Stimulated activated CD4-positive, alpha-beta T cell treated with anti-CD3 and anti-CD28 coated beads, Interleukin-4, amount 100 ng/mL, for 24 hours (primary cell): Measurements from ENCODE around the gene PMM2.
"Not testable (repeated sequence)": the region's sequence is repeated elsewhere in the genome, so short reads cannot be mapped to it uniquely, and the experiment has no call there.

Source experiments
- DNase-seq: peaks from one replicate; pipeline ENCODE4 v3.0.0-alpha.2; 2020

The PMM2 gene

DNA sequence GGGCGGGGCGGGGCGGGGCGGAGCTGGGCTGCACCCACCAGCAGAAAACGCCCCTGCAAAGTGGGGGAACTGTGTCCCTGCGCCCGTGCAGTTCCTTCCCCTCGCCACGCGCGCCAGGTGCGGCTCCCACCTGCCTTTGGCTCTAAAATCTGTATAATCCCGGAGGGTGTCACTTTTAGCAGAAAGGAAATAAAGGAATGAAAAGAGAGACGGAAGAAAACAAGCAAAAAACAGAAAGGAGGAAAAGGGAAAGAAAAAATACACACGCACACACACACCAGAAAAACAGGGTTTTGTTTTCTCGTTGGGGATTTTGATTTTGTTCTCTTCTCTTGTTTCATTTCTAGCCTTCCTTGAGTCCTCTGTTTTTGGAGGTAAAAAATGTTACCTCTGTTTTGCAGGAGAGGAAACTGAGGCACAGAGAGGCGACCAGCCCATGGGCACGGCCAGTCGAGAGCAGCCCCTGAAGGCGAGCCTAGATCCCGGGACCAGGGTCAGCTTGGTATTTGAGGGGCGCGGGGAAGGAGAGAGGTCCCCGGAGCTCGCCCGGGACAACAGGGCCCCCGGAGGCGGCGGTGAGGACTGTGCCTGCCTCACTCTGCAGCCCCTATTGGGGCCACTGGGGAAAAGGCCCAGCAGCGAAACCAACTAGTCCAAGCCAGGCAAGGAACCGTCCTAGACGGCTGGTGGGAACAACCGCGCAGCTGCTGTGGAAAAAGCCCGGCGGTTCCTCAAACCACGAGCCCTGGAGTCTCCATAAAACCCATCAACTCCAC, 71.8 kb downstream of the PMM2 start:
- no peak for DNase-seq

DNA sequence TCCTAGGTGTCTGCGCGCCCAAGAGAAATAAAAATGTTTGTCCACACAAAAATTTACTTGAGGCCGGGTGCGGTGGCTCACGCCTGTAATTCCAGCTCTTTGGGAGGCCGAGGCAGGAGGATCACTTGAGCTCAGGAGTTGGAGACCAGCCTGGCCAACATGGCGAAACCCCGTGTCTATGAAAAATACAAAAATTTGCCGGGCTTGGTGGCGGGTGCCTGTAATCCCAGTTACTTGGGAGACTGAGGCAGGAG, 72.3 kb downstream of the PMM2 start:
- DNase-seq, result not testable (repeated sequence)

DNA sequence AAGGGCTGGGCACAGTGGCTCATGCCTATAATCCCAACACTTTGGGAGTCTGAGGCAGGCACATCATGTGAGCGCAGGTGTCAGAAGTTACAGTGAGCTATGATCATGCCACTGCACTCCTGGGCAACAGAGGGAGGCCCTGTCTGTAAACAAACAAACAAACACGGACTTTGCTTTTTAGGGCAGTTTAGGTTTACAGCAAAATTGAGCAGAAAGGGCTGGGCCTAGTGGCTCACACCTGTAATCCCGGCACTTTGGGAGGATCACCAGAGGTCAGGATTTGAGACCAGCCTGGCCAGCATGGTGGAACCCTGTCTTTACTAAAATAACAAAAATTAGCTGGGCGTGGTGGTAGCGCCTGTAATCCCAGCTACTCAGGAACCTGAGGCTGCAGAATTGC, 74.4 kb downstream of the PMM2 start:
- no peak for DNase-seq

DNA sequence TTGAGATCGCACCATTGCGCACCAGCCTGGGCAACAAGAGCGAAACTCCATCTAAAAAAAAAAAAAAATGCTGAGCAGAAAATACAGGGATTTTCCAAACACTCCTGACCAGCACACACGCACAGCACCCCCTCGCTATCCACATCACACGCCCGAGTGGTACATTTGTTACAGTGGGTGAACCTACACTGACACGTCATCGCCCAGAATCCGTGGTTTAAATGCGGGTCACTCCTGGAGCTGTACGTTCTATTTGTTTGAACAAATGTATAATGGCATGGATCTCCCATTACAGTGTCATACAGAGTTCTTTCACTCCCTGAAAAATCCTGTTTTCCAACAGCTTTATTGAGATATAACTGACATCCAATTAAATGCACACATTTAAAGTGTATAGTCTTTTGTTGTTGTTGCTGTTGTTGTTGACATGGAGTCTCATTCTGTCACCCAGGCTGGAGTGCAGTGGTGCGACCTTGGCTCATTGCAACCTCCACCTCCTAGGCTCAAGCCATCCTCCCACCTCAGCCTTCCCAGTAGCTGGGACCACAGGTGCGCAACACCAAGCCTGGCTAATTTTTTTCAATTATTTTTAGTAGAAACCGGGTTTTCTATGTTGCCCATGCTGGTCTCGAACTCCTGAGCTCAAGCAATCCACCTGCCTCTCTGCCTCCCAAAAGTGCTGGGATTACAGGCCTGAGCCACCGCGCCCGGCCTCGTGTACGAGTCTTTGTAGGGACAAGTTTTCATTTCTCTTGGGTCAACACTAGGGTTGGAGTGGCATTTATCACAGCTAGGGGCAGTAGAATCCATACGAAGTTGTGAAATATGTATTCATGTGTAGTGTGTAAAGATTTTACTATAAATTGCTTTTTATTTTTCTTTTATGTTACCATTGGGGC, 75.6 kb downstream of the PMM2 start:
- no peak for DNase-seq

DNA sequence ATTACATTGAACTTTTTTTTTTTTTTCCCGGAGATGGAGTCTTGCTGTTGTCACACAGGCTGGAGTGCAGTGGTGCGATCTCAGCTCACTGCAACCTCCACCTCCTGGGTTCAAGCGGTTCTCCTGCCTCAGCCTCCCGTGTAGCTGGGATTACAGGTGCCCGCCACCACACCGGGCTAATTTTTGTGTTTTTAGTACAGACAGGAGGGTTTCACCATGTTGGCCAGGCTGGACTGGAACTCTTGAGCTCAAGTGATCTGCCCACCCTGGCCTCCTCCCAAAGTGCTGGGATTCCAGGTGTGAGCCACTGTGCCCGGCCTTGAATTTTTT, 76.2 kb downstream of the PMM2 start:
- DNase-seq, result not testable (repeated sequence)

DNA sequence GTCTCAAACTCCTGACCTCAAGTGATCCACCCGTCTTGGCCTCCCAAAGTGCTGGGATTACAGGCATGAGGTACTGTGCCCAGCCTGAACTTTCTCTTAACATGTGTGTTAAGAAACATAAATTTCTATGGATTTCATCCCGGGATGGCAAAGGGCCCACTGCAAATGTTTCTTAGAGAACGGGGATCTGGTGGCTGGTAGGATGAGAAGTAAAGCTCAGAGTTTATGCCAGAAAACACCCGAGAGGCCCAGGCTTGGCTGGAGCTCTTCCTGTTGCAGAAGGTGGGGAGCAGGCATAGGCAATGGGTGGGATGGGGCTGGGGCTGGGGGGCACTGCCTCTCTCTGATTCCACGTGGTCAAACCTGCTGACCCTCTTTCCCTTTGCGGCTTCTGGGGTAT, 76.7 kb downstream of the PMM2 start:
- no peak for DNase-seq

DNA sequence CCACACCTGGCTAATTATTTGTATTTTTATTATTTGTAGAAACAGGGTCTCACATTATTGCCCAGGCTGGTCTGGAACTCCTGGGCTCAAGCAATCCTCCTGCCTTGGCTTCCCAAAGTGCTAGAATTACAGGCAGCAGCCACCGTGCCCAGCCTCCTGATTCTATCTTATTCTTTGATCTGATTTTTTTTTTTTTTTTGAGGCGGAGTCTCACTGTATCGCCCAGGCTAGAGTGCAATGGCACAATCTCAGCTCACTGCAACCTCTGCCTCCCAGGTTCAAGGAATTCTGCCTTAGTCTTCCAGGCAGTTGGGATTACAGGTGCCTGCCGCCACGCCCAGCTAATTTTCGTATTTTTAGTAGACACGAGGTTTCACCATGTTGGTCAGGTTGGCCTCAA, 77.7 kb downstream of the PMM2 start:
- not testable (repeated sequence) for DNase-seq

DNA sequence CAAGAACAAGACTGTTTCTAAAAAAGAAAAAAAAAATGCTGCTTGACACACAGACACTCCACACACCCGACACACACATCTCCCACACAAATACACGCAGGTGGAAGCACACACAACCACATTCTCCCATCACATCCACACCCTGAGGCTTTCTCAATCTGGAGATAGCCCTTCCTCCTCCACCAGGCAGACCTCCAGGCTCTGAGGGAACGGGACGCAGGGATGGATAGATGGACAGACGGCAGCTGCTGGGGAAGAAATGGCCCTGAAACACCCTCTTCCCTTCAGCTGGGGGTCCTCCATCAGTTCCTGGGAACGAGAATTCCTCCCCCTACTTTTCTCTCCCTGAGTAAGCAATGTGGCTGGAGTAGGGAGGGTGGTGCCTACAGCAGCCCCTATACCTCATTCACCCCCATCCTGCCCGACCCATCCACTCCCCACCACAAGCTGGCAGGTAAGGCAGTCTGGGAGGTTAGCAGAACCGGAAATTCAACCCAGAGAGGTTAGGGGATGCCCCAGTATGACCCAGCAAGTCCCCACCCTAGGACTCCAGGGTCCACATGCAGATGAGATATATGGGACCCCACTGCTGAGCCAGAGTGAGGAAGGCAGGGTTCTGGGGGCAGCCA, 80.4 kb downstream of the PMM2 start:
- no peak for DNase-seq

DNA sequence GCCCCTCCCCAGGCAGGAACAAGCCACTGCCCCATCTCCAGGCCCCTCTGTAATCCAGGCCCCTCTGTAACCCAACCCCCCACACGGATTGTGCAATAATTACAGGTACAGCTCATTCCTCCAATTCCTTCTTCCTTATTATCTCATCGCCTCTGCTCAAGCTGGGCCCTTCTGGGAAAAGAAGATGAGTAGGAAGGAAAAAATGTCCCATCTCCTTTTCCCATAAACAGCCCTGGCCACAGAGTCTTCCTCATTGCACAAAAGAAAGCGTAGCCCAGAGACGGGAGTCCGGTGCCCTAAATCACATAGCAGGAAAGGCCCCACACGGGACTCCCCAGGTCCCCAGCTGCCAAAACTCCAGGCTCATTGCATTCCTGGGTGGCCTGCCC, 80.9 kb downstream of the PMM2 start:
- no peak for DNase-seq

DNA sequence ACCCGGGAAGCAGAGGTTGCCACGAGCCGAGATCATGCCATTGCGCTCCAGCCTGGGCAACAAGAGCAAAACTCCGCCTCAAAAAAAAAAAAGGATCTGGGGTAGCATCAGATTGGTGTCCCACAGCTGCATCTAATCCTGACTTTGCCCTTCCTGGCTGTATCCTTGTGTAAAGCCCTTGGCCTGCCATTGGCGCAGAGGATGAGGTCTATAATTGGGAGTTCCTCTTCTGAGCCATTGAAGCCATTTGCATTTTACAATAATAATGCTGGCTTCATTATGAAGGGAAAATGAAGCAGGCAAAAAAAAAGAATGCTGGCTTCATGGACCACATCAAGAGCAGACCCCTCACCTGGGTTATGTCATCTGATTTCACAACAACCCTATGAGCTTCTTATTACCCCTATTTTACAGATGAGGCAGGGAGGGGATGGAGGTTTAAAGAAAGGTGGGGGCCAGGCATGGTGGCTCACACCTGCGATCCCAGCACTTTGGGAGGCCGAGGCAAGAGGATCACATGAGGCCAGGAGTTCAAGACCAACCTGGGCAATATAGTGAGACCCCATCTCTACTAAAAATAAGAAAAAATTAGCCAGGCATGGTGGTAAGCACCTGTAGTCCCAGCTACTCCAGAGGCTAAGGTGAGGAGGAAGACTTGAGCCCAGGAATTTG, 83.3 kb downstream of the PMM2 start:
- no peak for DNase-seq

DNA sequence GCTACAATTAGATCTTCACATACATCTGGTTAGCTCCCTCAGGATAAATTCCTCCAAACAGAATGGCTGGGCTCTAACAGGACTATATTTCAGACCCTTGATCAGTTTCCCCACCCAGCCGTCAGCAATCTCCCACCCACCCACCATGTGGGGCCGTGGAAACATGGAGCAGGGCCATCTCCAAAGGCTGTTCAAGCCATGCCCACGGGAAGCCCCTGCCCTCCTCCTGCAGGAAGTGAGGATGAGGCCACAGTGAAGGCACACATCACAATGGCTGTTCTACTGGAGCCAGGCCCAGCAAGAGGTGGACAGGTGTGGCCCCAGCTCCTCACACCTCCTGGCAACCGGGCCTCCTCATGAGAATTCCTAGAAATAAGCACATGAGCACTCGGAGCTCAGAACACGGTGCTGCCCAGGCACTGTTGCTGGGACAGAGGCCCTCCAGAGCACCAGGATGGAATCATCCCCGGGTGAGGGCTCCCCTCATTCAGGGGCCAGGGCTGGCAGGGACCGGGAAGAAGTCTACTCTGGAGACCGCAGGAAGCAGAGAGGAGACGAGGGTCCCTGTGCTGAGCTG, 84.5 kb downstream of the PMM2 start, which contains the start of gene LITAFD:
LITAFD (plus strand) TSS at position 311 of the 577 bp plus-strand sequence. CDS start 2,005 bp downstream, outside the sequence.
- DNase-seq, result no peak

DNA sequence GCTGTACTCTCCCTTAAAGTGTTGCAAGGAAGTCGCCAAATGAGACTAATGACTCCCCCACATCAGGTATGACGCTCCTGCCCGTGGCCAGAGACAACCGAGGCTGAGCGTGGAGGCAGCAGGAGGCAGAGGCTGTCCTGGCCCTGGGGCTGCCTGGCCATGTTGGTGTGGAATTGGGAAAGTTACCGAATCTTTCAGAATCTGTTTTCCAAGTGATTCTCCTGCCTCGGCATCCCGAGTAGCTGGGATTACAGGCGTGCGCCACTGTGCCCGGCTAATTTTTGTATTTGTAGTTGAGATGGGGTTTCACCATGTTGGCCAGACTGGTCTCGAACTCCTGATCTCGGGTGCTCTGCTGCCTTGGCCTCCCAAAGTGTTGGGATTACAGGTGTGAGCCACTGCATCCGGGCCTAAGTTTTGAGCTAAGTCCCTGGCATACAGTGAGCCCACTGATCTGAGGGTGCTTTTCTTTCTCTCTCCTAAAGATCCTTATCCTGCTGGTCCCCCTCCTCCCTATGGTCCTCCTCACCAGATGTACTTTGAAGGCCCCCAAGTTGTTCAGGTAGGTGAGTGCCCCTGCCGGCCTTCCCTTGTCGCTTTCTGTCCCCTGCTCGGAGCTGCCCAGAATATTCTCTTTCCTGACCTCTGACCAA, 85.2 kb downstream of the PMM2 start:
- DNase-seq, result no peak

DNA sequence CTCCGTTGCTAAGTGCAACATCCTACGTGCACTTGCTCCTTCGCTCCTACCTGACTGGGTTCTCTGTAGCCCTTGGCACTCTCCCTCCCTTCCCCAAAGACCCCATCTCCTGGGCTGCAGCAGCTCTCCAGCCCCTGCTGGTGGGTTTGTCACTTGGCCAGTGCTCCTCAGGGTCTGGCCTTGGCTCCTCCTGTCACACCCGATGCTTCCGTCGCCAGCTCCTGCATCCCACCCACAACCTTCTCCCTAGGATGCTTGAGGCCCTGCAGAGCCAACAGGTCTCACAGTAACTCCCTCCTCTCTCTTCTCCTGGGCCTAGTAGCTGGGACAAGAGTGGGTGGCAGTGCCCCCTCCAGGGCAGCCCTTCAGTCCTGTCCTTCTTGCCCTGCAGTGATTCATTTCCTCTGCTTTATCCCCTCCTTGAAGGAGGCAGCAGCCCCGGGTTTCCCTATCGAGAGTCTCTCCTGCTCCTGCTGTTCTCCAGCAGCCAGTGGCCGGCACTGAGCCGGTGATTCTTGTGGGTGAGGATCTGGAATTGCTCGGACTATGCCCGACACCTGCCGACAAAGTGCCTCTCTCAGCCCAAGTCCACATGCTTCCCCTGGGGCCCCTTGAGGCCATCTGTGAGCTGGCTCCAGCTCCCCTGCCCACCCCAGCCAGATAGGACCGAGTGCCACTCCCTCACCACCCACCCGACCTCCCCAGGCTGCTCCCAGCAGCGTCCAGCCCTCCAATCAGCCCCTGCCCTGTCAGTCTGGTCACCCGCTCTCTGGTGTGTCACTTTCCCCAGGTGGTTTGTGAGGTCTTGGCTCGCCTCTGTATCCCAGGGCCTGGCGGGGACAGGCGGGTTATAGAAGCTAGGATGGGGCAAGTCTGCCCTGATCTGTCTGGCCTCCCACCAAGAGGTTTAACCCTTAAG, 88.3 kb downstream of the PMM2 start:
- no peak for DNase-seq

DNA sequence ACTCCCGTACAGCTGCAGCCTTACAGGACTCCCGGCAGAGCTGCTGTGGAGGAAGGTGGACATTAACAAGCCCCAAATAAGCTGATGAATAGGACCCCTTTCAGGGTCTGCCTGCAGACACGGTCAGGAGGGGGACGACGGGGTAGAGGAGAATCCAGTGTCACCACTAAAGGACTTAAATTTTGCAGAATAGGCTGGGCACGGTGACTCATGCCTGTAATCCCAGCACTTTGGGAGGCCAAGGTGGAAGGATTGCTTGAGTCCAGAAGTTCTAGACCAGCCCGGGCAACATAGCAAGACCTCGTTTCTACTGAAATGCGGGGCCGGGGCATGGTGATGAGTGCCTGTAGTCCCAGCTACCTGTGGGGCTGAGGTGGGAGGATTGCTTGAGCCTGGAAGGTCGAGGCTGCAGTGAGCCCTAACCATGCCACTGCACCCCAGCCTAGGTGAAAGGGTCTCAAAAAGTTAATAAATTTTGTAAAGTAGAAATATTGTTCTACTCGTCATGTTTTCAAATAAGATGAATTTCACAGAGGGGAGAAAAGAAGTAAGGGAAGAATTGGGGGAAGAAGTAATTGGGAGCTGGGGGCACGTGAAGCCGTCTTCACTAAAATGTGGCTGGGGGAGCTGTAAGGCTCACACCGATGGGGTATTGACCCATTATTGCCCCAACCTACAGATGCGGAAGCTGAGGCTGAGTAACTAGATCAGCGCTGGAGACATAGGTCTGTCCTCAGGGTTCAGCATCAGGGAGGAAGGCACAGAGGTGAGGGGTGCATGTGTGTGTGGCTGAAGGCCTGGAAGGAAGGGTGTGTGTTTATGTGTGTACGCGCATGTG, 89.2 kb downstream of the PMM2 start:
- no peak for DNase-seq

DNA sequence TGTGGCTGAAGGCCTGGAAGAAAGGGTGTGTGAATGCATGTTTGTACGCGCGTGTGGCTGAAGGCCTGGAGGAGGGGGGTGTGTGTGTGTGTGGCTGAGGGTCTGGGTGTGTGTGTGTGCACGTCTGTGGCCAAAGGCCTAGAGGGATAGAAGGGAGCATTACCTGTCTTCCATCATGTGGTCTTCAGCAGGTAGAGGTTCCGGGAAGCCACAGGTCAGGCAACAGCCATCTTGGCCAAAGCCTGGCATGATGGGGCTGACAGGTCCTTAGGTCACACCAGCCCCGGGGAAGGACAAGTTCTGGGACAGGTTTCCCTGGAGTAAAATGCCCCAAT, 89.8 kb downstream of the PMM2 start:
- DNase-seq, result no peak

DNA sequence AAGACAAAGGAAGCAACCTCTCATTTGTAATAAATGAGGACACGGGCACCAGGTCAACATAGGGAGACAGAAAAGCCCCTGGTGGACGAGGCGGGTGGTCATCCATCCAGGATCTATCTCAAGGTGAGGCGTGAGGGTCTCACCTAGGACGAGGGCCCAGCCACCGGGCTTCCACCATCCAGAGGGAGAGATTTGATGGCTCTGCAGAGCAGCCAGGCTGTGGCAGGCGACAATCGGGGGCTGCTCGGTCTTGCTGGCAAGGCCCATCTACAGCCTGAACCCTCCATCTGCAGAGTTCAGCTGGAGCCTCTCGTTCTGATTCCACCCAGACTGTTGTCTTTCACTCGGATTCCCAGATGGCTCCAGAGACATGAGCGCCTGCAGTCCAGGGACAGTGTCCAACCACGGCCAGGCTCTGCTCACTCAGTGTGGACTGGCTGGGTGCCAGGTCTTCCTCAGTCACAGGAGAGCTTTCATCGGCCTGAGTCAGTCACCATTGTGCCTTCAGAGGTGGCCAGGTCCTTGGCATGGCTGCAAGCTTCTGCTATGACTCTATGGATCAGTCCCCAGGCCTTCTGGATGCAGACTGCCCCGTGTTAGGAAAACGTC, 90.4 kb downstream of the PMM2 start:
- no peak for DNase-seq

DNA sequence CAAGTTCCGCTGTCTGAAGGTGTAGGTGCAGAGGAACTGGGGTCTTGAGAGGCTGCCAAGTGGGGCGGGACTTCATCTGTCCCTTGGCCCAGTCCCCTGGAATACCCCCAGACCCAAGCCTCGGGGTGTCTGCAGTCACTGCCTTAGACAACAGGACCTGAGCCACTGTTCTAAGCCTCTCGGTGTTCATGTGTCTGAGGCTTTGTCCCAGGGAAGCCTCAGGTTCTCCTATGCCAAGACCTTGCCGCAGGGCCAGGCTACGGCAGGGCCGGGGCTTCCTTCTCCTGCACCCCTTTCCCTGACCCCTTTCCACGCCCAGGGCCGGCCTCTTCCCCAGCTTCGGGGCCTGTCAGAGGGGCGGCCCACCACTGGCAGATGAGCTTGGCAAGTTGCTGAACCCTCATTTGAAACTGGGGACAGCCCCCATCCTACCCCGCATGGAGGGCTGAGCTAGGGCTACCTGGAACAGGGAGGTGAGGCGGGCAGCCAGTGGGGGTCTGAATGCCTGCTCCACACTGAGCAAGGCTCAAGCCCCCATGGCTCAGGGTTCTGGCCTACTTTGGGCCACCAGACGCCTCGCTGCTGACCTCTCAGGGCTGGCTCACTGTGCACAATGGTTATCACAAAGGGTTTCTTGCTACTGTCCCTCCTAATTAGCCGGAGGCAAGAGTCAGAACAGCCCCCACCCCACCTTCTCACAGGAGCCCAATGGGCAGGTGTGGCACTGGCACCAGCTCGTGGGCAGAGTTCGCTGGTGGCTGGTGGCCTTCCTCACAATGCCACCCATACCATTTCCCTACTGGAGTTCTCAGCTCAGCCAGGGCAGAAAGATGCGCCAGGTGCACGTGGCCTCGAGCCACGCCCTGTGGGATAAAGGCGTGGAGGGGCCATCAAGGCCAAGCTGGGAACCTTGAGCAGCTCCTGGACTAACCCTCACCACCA, 91.6 kb downstream of the PMM2 start:
- no peak for DNase-seq

DNA sequence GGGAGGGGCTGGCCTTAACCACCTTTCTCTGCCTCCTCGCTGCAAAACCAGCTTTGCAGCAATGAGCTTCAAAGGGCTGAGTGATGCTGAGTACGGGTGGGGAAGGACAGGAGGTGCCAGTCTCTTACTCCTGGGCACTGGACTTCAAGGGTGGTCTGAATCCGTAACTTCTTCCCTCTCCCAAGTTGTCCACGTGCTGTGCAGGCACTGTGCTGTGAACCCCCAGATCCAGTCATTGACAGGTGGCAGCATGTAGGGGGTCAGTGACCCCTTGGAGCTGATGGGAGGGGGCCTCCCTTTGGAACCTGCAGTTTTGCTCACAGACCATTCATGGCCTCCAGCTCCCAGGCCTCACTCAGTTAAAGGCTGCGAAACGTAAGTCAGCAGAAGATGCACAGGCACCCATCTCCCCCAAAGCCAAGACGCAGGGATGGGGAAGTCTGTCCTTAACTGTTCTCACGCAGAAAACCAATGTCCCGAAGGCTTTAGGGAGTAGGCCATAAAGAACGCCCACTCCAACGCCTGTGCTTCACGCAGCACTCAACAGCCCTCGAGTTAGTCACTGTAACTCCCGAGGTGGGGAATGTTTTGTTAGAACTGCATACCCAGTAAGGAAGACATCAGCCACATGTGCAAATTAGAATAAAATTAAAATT, 92.4 kb downstream of the PMM2 start:
- no peak for DNase-seq

DNA sequence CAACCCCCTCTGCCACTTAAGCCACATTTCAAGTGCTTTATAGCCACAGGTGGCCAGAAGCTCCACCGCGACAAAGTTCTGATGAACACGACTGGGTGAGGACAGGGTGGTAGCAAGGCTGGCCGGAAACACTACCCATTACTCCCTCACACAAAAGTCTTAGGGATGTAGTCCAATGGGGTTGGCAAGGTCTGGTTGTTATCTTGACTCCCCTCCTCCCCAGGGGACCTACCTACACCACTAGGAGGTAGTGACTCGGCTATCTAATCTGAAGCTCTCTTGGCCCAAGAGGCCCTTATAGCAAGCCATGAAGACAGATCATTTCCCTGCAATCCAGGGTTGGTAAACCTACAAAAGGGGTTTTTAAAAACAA, 92.9 kb downstream of the PMM2 start:
- no peak for DNase-seq
